G401 (cell line): Measurements from ENCODE around the gene TBL1XR1. TPM values are rescaled to one million over a fixed set of nuclear protein-coding genes. Genes with fewer than 3 reads are reported as not detected.
A peak's percentile ranks its signal among the peaks of the same experiment; 100 is the strongest.

Experiments used
- DNase-seq: peaks from one replicate; pipeline ENCODE4 v3.0.0-alpha.2; 2015; ENCODE audit warnings: low spot score
- in situ Hi-C: cut with HindIII; loops from 2 replicates; pipeline ENCODE4 v1.10.0; 2016; ENCODE audit warnings: low sequenced_read_pairs, mixed read lengths
- total RNA-seq: library from RNA; depleted of rRNA; stranded (reverse); fragments of >200 nt; shearing (Covaris generic); gene quantifications from 2 replicates; pipeline ENCODE4 v1.2.3, GENCODE V29; 2014

Gene TBL1XR1
- total RNA-seq, 1 experiment from 2014 or later, result 68.1 TPM

GRCh38 chr3:177055605-177056571, 141.4 kb downstream of the TBL1XR1 start:
- in situ Hi-C loops, result no loop called here
- DNase-seq, result peak; percentile 48

GRCh38 chr3:177053107-177053506, 144.2 kb downstream of the TBL1XR1 start:
- DNase-seq, result no peak
- in situ Hi-C loops, result no loop called here

- no peak for DNase-seq
- in situ Hi-C loops, result no loop called here
These were observed 145.9 kb downstream of the TBL1XR1 start for GRCh38 chr3:177051411-177051810.

- peak; percentile 77 for DNase-seq
- in situ Hi-C loops, result no loop called here
These were observed 146.6 kb downstream of the TBL1XR1 start for GRCh38 chr3:177050501-177051237.

GRCh38 chr3:177045767-177046166, 151.5 kb downstream of the TBL1XR1 start:
- DNase-seq, result no peak
- in situ Hi-C loops, result no loop called here

- in situ Hi-C loops, result no loop called here
- no peak for DNase-seq
These were observed 152.1 kb downstream of the TBL1XR1 start for GRCh38 chr3:177045222-177045621.

- in situ Hi-C loops, result no loop called here
- DNase-seq, result no peak
These were observed 155.3 kb downstream of the TBL1XR1 start for GRCh38 chr3:177041730-177042551.

- peak; percentile 61 for DNase-seq
- in situ Hi-C loops, result no loop called here
These were observed 156.1 kb downstream of the TBL1XR1 start for GRCh38 chr3:177041021-177041729.

GRCh38 chr3:177039490-177040274, 157.6 kb downstream of the TBL1XR1 start:
- in situ Hi-C loops, result no loop called here
- no peak for DNase-seq

GRCh38 chr3:177037241-177037640, 160.0 kb downstream of the TBL1XR1 start:
- in situ Hi-C loops, result no loop called here

GRCh38 chr3:177035676-177036075, 161.6 kb downstream of the TBL1XR1 start:
- DNase-seq, result no peak
- in situ Hi-C loops, result no loop called here

More at GRCh38 chr3:177037241-177037640, 160.0 kb downstream of the TBL1XR1 start:
- DNase-seq, result no peak

GRCh38 chr3:177034832-177035475, 162.3 kb downstream of the TBL1XR1 start:
- in situ Hi-C loops, result no loop called here
- no peak for DNase-seq

GRCh38 chr3:177026505-177027277, 170.6 kb downstream of the TBL1XR1 start:
- in situ Hi-C loops, result no loop called here

GRCh38 chr3:177015881-177016280, 181.4 kb downstream of the TBL1XR1 start:
- in situ Hi-C loops, result no loop called here
- DNase-seq, result no peak

More at GRCh38 chr3:177026505-177027277, 170.6 kb downstream of the TBL1XR1 start:
- no peak for DNase-seq

- in situ Hi-C loops, result no loop called here
- DNase-seq, result no peak
These were observed 183.5 kb downstream of the TBL1XR1 start for GRCh38 chr3:177013681-177014280.

- no peak for DNase-seq
- in situ Hi-C loops, result no loop called here
These were observed 191.4 kb downstream of the TBL1XR1 start for GRCh38 chr3:177005718-177006405.
